HL-60 (cell line): ENCODE results near the gene ASF1A.

Source experiments
- DNase-seq, 2 experiments: peaks; one replicate each; pipeline ENCODE4 v3.0.0-alpha.2; 2010 to 2020; ENCODE audit warnings: low read depth in 1 of 2, low spot score in 1 of 2
- H3K27ac ChIP-seq: fragments of 250-450 bp; sonication (Bioruptor Pico); replicated peaks from 2 replicates; pipeline ENCODE4 v1.5.1; 2020; ENCODE audit warnings: mild to moderate bottlenecking, moderate library complexity
- H3K27me3 ChIP-seq: fragments of 250-450 bp; sonication (Bioruptor Pico); 2 replicates; pipeline ENCODE4 v1.5.1; 2021; ENCODE audit warnings: mild to moderate bottlenecking, moderate library complexity; ENCODE audit not compliant: insufficient read depth, poor library complexity, severe bottlenecking
- H3K4me3 ChIP-seq: replicated peaks from 2 replicates; pipeline ENCODE4 v1.5.1; 2011; ENCODE audit warnings: mild to moderate bottlenecking, control low read depth, low read length; ENCODE audit not compliant: insufficient read depth
- GABPA ChIP-seq: IDR thresholded peaks from 2 replicates; pipeline ENCODE4 v1.6.1; 2012; ENCODE audit warnings: low read depth
- POLR2AphosphoS5 ChIP-seq: IDR thresholded peaks from 2 replicates; pipeline ENCODE4 v1.6.1; 2012; ENCODE audit warnings: low read depth
- SPI1 ChIP-seq: IDR thresholded peaks from 2 replicates; pipeline ENCODE4 v1.6.1; 2012; ENCODE audit warnings: low read depth, mild to moderate bottlenecking, borderline replicate concordance
- TF ChIP-seq, protein P1 (sequence below): IDR thresholded peaks from 2 replicates; pipeline ENCODE4 v1.6.1; 2012; ENCODE audit warnings: low read depth; ENCODE audit not compliant: insufficient replicate concordance
- TF ChIP-seq, protein P2 (sequence below): IDR thresholded peaks from one replicate; pipeline ENCODE4 v1.5.1; 2011; ENCODE audit warnings: low read length, control low read depth, inconsistent platforms; ENCODE audit not compliant: insufficient read depth

ASF1A gene

DNA sequence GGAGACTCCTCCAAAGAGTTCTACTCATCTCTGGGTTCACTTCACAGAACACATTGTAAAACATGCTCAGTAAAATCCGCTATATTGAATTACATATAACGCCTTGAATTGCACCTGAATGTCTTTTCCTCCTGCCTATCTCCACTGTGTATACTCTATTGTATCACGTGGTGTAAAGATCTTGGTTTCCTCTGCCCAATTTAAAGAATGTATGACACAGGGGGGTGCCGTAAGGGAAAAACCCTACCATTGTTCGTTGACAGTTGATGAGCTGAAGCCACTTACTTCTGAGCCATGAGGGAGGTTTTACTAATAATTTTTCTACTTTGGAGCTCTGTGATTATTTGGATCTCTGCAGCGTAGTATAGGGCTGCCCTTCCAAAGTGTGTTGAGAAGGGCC, 6.0 kb downstream of the ASF1A start:
- TF ChIP-seq GABPA: no peak
- TF ChIP-seq, protein P1, sequence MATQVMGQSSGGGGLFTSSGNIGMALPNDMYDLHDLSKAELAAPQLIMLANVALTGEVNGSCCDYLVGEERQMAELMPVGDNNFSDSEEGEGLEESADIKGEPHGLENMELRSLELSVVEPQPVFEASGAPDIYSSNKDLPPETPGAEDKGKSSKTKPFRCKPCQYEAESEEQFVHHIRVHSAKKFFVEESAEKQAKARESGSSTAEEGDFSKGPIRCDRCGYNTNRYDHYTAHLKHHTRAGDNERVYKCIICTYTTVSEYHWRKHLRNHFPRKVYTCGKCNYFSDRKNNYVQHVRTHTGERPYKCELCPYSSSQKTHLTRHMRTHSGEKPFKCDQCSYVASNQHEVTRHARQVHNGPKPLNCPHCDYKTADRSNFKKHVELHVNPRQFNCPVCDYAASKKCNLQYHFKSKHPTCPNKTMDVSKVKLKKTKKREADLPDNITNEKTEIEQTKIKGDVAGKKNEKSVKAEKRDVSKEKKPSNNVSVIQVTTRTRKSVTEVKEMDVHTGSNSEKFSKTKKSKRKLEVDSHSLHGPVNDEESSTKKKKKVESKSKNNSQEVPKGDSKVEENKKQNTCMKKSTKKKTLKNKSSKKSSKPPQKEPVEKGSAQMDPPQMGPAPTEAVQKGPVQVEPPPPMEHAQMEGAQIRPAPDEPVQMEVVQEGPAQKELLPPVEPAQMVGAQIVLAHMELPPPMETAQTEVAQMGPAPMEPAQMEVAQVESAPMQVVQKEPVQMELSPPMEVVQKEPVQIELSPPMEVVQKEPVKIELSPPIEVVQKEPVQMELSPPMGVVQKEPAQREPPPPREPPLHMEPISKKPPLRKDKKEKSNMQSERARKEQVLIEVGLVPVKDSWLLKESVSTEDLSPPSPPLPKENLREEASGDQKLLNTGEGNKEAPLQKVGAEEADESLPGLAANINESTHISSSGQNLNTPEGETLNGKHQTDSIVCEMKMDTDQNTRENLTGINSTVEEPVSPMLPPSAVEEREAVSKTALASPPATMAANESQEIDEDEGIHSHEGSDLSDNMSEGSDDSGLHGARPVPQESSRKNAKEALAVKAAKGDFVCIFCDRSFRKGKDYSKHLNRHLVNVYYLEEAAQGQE: no peak
- no peak for TF ChIP-seq POLR2AphosphoS5
- Histone ChIP-seq H3K27me3 (no peaks in the 10 kb centered on the region), H3K27ac (no peak overlapping the region), H3K4me3 (no peak overlapping the region)
- DNase-seq: no peak

DNA sequence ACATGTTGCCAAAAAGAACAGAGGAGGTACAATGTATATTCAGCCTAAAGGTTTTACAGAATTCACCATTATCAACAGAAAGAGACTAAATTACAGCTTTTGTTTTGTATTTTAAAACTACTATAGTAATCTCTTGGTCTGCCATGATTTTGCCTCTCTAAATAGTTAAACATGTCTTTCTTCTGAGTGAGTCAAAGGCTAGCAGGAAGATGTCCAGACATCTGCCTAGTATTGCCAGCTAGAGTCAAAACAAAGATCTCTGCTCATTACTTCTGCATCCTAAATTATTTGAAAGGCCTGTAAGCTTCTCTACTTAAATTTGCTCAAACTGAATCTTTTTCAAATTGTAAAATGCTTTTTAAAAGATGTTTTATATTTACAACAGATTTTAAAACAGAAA, 8.8 kb downstream of the ASF1A start:
- Histone ChIP-seq H3K27ac (no peak overlapping the region), H3K27me3 (no peaks in the 10 kb centered on the region), H3K4me3 (no peak overlapping the region)
- TF ChIP-seq, protein P2, sequence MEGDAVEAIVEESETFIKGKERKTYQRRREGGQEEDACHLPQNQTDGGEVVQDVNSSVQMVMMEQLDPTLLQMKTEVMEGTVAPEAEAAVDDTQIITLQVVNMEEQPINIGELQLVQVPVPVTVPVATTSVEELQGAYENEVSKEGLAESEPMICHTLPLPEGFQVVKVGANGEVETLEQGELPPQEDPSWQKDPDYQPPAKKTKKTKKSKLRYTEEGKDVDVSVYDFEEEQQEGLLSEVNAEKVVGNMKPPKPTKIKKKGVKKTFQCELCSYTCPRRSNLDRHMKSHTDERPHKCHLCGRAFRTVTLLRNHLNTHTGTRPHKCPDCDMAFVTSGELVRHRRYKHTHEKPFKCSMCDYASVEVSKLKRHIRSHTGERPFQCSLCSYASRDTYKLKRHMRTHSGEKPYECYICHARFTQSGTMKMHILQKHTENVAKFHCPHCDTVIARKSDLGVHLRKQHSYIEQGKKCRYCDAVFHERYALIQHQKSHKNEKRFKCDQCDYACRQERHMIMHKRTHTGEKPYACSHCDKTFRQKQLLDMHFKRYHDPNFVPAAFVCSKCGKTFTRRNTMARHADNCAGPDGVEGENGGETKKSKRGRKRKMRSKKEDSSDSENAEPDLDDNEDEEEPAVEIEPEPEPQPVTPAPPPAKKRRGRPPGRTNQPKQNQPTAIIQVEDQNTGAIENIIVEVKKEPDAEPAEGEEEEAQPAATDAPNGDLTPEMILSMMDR: no peak
- TF ChIP-seq SPI1: no peak
- TF ChIP-seq, protein P1: no peak
- no peak for TF ChIP-seq POLR2AphosphoS5
- TF ChIP-seq GABPA: no peak
- no peak for DNase-seq

DNA sequence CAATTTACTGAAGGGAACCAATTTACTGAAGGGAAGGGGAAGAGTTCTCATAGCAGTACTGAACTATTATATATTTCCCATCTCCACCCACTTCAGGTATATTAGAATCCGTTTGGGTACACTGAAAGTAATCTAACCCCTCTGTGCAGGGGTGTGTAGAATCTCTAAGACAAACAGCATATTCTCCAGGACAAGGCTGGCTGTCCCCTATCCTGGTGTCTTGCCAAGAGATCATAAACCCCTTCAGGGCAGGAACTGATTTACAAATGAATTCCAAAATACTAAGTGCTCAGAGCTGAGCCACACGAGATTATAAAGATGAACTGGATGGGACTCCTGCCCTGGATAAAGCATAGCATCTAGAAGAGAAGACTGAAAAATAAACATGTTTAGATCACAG, 9.2 kb downstream of the ASF1A start:
- DNase-seq: no peak
- TF ChIP-seq POLR2AphosphoS5 (no peak), SPI1 (no peak), GABPA (no peak)
- TF ChIP-seq, protein P2: no peak
- TF ChIP-seq, protein P1: no peak
- H3K27me3 ChIP-seq: no peaks in the 10 kb centered on the region
- no peak overlapping the region for H3K4me3 ChIP-seq
- no peak overlapping the region for H3K27ac ChIP-seq

DNA sequence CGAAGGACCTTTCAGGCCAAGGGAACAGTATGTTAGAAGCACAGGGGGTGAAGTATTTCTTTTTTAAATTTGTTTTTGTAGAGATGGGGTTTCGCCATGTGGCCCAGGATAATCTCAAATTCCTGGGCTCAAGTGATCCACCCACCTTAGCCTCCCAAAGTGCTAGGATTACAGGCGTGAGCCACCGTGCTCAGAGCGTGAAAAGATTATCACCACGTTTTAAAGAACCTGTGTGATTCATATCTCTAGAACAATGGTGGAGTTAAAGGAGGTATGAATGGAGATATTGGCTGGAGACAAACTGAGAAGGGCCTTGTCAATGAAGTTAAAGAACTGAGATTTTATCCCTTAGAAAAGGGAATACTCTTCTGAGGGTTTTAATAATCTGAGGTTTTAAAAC, 9.7 kb downstream of the ASF1A start:
- no peak overlapping the region for H3K27ac ChIP-seq
- TF ChIP-seq, protein P2: no peak
- TF ChIP-seq GABPA (no peak), POLR2AphosphoS5 (no peak), SPI1 (no peak)
- TF ChIP-seq, protein P1: no peak
- DNase-seq: no peak

More for the DNA sequence above, 9.7 kb downstream of the ASF1A start:
- no peak overlapping the region for H3K4me3 ChIP-seq
- H3K27me3 ChIP-seq: no peaks in the 10 kb centered on the region
